Adrenal gland (tissue), 12 donors: Measurements from ENCODE around the gene LLGL1. TPM values are rescaled to one million over a fixed set of nuclear protein-coding genes. Genes with fewer than 3 reads are reported as not detected.

Experiments used
- DNase-seq, 7 donors: peaks; one replicate each; pipeline ENCODE4 v3.0.0-alpha.2; 2019 to 2020
- H3K27ac ChIP-seq, 5 donors: fragments of 200-600 bp; sonication (generic) in 4 of 5; 1 replicate in 3 of 5; 2 replicates in 2 of 5; pipeline versions ENCODE4 v1.5.1 to v1.8.0; 2016 to 2020; ENCODE audit warnings: mild to moderate bottlenecking in 1 of 5
- H3K27me3 ChIP-seq: fragments of 200-600 bp; 2 replicates; pipeline ENCODE4 v1.8.0; 2021
- H3K36me3 ChIP-seq, 2 donors: fragments of 200-600 bp; replicated peaks in 1 of 2; 1 replicate in 1 of 2; 2 replicates in 1 of 2; pipeline versions ENCODE4 v1.5.1 to v1.8.0; 2018 to 2022
- H3K4me1 ChIP-seq, 2 donors: fragments of 200-600 bp; replicated peaks in 1 of 2; 1 replicate in 1 of 2; 2 replicates in 1 of 2; pipeline versions ENCODE4 v1.5.1 to v1.8.0; 2018 to 2021
- H3K4me3 ChIP-seq, 4 donors: fragments of 200-600 bp; sonication (generic) in 3 of 4; one replicate each; pipeline ENCODE4 v1.5.1; 2016 to 2018
- H3K9me3 ChIP-seq, 3 donors: fragments of 200-600 bp; sonication (generic) in 1 of 3; replicated peaks in 1 of 3; 1 replicate in 2 of 3; 2 replicates in 1 of 3; pipeline versions ENCODE4 v1.5.1 to v1.8.0; 2016 to 2021
- POLR2A ChIP-seq, 2 donors: fragments of 450-650 bp; IDR thresholded peaks; one replicate each; pipeline ENCODE4 v1.6.1; 2017; ENCODE audit warnings: antibody characterized with exemption in 2 of 2, mild to moderate bottlenecking in 2 of 2, moderate library complexity in 1 of 2
- WGBS, 4 donors: extraction: QIAGEN DNeasy Blood & Tissue Kit in 2 of 4; methylation state at CpG; one replicate each; pipeline versions ENCODE4 v1.1.5 to v1.1.7; 2013 to 2017; 5-methylcytosine and 5-hydroxymethylcytosine counted together
- intact Hi-C, 2 donors: fragments of 100-400 bp; cut with DNase I; formaldehyde crosslinking; loops; one replicate each; pipeline versions ENCODE4 v1.14.1 to v1.15.0; 2022 to 2023
- polyA plus RNA-seq, 3 donors: library from polyadenylated mRNA; stranded (reverse); fragments of 200-250 nt in 2 of 3; fragments of 350-450 nt in 1 of 3; fragmentation: Illumina TruSeq in 1 of 3; extraction: RNeasy Lipid Tissue Mini Kit (QIAGEN cat#74804) in 1 of 3; gene quantifications; one replicate each; pipeline ENCODE4 v1.2.3, GENCODE V29; 2013 to 2014
- total RNA-seq, 9 donors: library from RNA; depleted of rRNA in 4 of 9; stranded (reverse); fragments of >200 nt in 4 of 9; fragments of 120-200 nt in 1 of 9; fragmentation: NEBNext Ultra II Directional in 1 of 9; extraction: Animal tissue kit (Norgen Biotek cat#: 25700) in 1 of 9; gene quantifications; one replicate each; pipeline versions ENCODE4 v1.1.0 to v1.2.4, GENCODE V29; 2013 to 2023
- TF ChIP-seq, protein P1 (sequence below), 6 experiments: fragments of 450-650 bp in 4 of 6; fragments of 200-600 bp in 2 of 6; sonication (generic) in 1 of 6; IDR thresholded peaks; 1 replicate in 5 of 6; 2 replicates in 1 of 6; pipeline versions ENCODE4 v1.5.1 to v1.8.0; 2016 to 2021; ENCODE audit warnings: antibody characterized with exemption in 6 of 6, mild to moderate bottlenecking in 2 of 6, moderate library complexity in 1 of 6
- donor health status: healthy with polysubstance abuse.
- donor health status: Bipolar disorder and iron deficiency.
- donor health status: DM: yes; HTN: yes; CAD: no.
- donor health status: DM: no; HTN: no; CAD: no.
- donor health status: DM: no; HTN: no; CAD: no.
- donor health status: DM: yes; HTN: yes; CAD: no.

LLGL1 gene
- total and polyA plus RNA-seq, 12 donors: 4.1 to 65.1 (median 36.5) TPM

DNA sequence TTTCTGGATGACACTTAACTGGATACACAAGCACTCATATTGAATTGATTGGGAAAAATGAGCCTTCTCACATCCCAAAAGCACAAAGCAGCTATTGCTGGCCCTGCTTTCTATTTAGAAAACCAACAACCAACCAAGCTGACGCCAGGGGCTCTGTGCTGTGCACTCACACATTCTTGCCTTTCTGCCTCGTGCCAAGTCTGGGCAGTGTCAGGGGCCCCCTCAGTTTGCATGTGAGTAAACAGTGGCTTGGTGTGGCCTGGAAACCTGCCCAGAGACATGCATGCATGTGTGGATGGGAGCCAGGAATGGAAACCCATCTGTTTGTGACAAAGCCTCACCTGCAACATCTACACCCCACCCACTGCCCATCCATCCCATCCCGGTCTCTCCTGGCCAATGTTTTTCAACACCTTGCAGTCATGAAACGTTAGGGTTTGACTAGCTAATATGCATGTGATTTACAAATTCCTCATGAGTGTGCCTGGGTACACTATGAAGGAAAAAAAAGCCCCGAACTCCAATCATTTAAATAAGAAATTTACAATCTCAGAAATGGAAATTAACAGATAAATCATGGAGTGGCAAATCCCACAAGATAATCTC lies 55.4 kb downstream of the LLGL1 start:
- no peak for DNase-seq
- 75 to 86% (median 77%) methylated on average over 4 to 5 of the region's 5 CpGs for WGBS, 4 donors
- no peaks in the 10 kb centered on the region for H3K27me3 ChIP-seq
- no peaks in the 10 kb centered on the region for H3K4me1 ChIP-seq
- H3K36me3 ChIP-seq: peaks cover 0 to 96% of the 10 kb centered on the region in 2 donors
- TF ChIP-seq, protein P1, sequence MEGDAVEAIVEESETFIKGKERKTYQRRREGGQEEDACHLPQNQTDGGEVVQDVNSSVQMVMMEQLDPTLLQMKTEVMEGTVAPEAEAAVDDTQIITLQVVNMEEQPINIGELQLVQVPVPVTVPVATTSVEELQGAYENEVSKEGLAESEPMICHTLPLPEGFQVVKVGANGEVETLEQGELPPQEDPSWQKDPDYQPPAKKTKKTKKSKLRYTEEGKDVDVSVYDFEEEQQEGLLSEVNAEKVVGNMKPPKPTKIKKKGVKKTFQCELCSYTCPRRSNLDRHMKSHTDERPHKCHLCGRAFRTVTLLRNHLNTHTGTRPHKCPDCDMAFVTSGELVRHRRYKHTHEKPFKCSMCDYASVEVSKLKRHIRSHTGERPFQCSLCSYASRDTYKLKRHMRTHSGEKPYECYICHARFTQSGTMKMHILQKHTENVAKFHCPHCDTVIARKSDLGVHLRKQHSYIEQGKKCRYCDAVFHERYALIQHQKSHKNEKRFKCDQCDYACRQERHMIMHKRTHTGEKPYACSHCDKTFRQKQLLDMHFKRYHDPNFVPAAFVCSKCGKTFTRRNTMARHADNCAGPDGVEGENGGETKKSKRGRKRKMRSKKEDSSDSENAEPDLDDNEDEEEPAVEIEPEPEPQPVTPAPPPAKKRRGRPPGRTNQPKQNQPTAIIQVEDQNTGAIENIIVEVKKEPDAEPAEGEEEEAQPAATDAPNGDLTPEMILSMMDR (IDR thresholded peaks at IDR 0.05): no peak
- H3K9me3 ChIP-seq: no peaks in the 10 kb centered on the region
- H3K4me3 ChIP-seq: no peak overlapping the region
- H3K27ac ChIP-seq: no peak overlapping the region
- intact Hi-C loops: no loop called here

DNA sequence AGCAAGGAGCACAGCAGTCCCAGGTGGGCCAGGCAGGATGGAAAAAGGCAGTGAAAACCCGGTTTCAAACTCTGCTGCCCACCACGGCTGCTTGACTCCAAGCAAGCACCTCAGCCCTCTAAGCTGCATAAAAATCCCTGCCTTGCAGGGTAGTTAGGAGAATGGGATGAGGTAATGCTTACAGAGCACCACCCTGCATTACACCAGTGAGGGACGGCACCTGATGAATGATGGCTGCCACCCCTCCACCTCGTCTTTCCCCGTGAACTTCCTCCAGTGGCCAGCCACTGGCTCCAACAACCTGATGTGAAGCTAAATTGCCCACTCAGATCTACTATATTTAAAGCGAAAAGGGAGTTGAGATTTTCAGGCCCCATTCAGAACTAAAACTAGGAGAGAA lies 56.4 kb downstream of the LLGL1 start:
- no peaks in the 10 kb centered on the region for H3K4me1 ChIP-seq
- peaks cover 0 to 91% of the 10 kb centered on the region in 2 donors for H3K36me3 ChIP-seq
- TF ChIP-seq, protein P1 (IDR thresholded peaks at IDR 0.05): no peak
- no peak for TF ChIP-seq POLR2A (IDR thresholded peaks at IDR 0.05)
- no peaks in the 10 kb centered on the region for H3K9me3 ChIP-seq
- WGBS, 4 donors: 89 to 93% (median 93%) methylated on average over 5 to 6 of the region's 6 CpGs
- H3K4me3 ChIP-seq: no peak overlapping the region
- intact Hi-C loops: no loop called here
- no peaks in the 10 kb centered on the region for H3K27me3 ChIP-seq
- H3K27ac ChIP-seq: no peak overlapping the region
- DNase-seq: no peak

DNA sequence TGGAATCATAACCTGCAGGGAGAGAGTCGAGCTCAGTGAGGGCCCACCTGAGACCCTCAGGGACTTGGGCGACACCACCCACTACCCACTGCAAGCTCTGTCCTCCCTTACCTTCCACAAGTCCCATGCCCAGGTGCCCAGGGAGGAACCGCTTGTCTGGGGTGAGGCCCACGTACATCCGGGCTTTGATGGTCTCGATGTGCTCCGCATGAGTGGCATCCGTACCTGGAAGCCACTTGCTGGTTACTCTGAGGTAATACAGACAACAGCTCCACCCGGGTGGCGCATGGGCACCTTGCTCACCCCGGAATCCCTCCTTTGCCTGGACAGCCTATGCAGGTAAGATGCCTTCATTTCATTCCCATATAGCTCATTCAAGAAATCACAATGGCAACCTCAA lies 59.9 kb downstream of the LLGL1 start:
- no peak for DNase-seq
- Histone ChIP-seq H3K27ac (no peak overlapping the region), H3K36me3 (peaks cover 0 to 75% of the 10 kb centered on the region in 2 donors), H3K4me3 (no peak overlapping the region), H3K4me1 (no peaks in the 10 kb centered on the region), H3K9me3 (no peaks in the 10 kb centered on the region), H3K27me3 (no peaks in the 10 kb centered on the region)
- intact Hi-C loops: no loop called here
- 92 to 99% (median 97%) methylated on average over 7 to 11 of the region's 11 CpGs for whole genome bisulfite sequencing, 4 donors
- TF ChIP-seq POLR2A (IDR thresholded peaks at IDR 0.05): no peak
- TF ChIP-seq, protein P1 (IDR thresholded peaks at IDR 0.05): no peak

- intact Hi-C loops: no loop called here
- Histone ChIP-seq H3K4me1 (no peaks in the 10 kb centered on the region), H3K9me3 (no peaks in the 10 kb centered on the region), H3K27ac (no peak overlapping the region), H3K27me3 (no peaks in the 10 kb centered on the region), H3K4me3 (no peak overlapping the region), H3K36me3 (peaks cover 0 to 58% of the 10 kb centered on the region in 2 donors)
- 93 to 96% (median 94%) methylated on average over 15 of the region's 15 CpGs for WGBS, 4 donors
- no peak for DNase-seq
- no peak for TF ChIP-seq POLR2A (IDR thresholded peaks at IDR 0.05)
- TF ChIP-seq, protein P1 (IDR thresholded peaks at IDR 0.05): no peak
Measured at GRCh38 chr17:18291718-18292540, 66.5 kb downstream of the LLGL1 start.

Other genes with a start within 250 kb of the LLGL1 start
- gene ATPAF2, start 186.5 kb upstream of the LLGL1 start, total RNA-seq: 10 to 100 TPM; 32.5 to 68.6 (median 39.5) TPM
- gene ATPAF2, start 186.5 kb upstream of the LLGL1 start, polyA plus RNA-seq: 10 to 100 TPM; 48.9 to 57.8 (median 51.2) TPM
- gene GID4, start 186.2 kb upstream of the LLGL1 start, total RNA-seq: 10 to 100 TPM in 5 of 9 donors, 1 to 10 TPM in 4; 6.3 to 16.7 (median 11.1) TPM
- gene GID4, start 186.2 kb upstream of the LLGL1 start, polyA plus RNA-seq: 10 to 100 TPM in 1 of 3 donors, 1 to 10 TPM in 2; 4.2 to 10.5 (median 4.3) TPM
- 10 to 100 TPM; 34.9 to 81.4 (median 41.2) TPM for gene DRG2, start 137.7 kb upstream of the LLGL1 start, total RNA-seq
- 10 to 100 TPM; 17.1 to 97.1 (median 69.0) TPM for gene DRG2, start 137.7 kb upstream of the LLGL1 start, polyA plus RNA-seq
- gene MYO15A, start 116.9 kb upstream of the LLGL1 start, total RNA-seq: 1 to 10 TPM in 1 of 9 donors, under 1 TPM in 6, not detected in 2; 0.44 to 1.0 (median 0.84) TPM
- 1 to 10 TPM in 2 of 3 donors, under 1 TPM in 1; 0.57 to 3.5 (median 2.2) TPM for gene MYO15A, start 116.9 kb upstream of the LLGL1 start, polyA plus RNA-seq
- 100 to 1,000 TPM in 8 of 9 donors, 10 to 100 TPM in 1; 52.2 to 154 (median 140) TPM for gene ALKBH5, start 41.8 kb upstream of the LLGL1 start, total RNA-seq
- gene ALKBH5, start 41.8 kb upstream of the LLGL1 start, polyA plus RNA-seq: 100 to 1,000 TPM in 1 of 3 donors, 10 to 100 TPM in 2; 28.4 to 118 (median 33.8) TPM
- 100 to 1,000 TPM; 150 to 331 (median 295) TPM for gene FLII, start 33.1 kb downstream of the LLGL1 start, total RNA-seq
- 100 to 1,000 TPM; 276 to 652 (median 461) TPM for gene FLII, start 33.1 kb downstream of the LLGL1 start, polyA plus RNA-seq
- 10 to 100 TPM; 16.4 to 46.6 (median 27.9) TPM for gene MIEF2, start 35.0 kb downstream of the LLGL1 start, total RNA-seq
- gene MIEF2, start 35.0 kb downstream of the LLGL1 start, polyA plus RNA-seq: 10 to 100 TPM in 1 of 3 donors, 1 to 10 TPM in 2; 4.1 to 10.7 (median 9.5) TPM
- gene TOP3A, start 89.4 kb downstream of the LLGL1 start, total RNA-seq: 10 to 100 TPM; 20.4 to 59.6 (median 31.3) TPM
- 10 to 100 TPM; 17.8 to 33.0 (median 19.2) TPM for gene TOP3A, start 89.4 kb downstream of the LLGL1 start, polyA plus RNA-seq
- gene SMCR8, start 89.7 kb downstream of the LLGL1 start, total RNA-seq: 10 to 100 TPM; 11.4 to 21.4 (median 17.8) TPM
- gene SMCR8, start 89.7 kb downstream of the LLGL1 start, polyA plus RNA-seq: 10 to 100 TPM in 1 of 3 donors, 1 to 10 TPM in 2; 1.7 to 13.8 (median 4.6) TPM
- 10 to 100 TPM in 8 of 9 donors, 1 to 10 TPM in 1; 8.9 to 43.8 (median 19.6) TPM for gene SHMT1, start 137.9 kb downstream of the LLGL1 start, total RNA-seq
- 10 to 100 TPM in 2 of 3 donors, 1 to 10 TPM in 1; 6.8 to 13.2 (median 10.1) TPM for gene SHMT1, start 137.9 kb downstream of the LLGL1 start, polyA plus RNA-seq
- gene EVPLL, start 152.1 kb downstream of the LLGL1 start, total RNA-seq: not detected
- gene EVPLL, start 152.1 kb downstream of the LLGL1 start, polyA plus RNA-seq: under 1 TPM in 1 of 3 donors, not detected in 2; 0.47 TPM